Memory B cell (primary cell): Measurements from ENCODE around the gene RTN4RL1.
"Not testable (repeated sequence)": the region's sequence is repeated elsewhere in the genome, so short reads cannot be mapped to it uniquely, and the experiment has no call there.

Experiments used
- ATAC-seq: fragments of 150-1000 bp; cut with Tn5 transposase; 2 replicates; pipeline ENCODE4 v1.10.0; 2021; ENCODE audit warnings: low read depth, mild to moderate bottlenecking, moderate library complexity
- DNase-seq, 2 donors: peaks; one replicate each; pipeline ENCODE4 v3.0.0; 2022; ENCODE audit warnings: low spot score in 2 of 2
- H3K27ac Mint-ChIP-seq: one replicate; pipeline ENCODE4 v1.8.0; 2022; ENCODE audit warnings: mild to moderate bottlenecking, moderate library complexity, mixed read lengths
- H3K27me3 Mint-ChIP-seq: one replicate; pipeline ENCODE4 v1.8.0; 2022; ENCODE audit warnings: mixed read lengths
- H3K36me3 Mint-ChIP-seq: one replicate; pipeline ENCODE4 v1.8.0; 2022; ENCODE audit warnings: mild to moderate bottlenecking, mixed read lengths
- H3K4me1 Mint-ChIP-seq: one replicate; pipeline ENCODE4 v1.8.0; 2022; ENCODE audit warnings: mixed read lengths
- H3K4me3 Mint-ChIP-seq: one replicate; pipeline ENCODE4 v1.8.0; 2022; ENCODE audit warnings: mild to moderate bottlenecking, moderate library complexity, mixed read lengths
- H3K9me3 Mint-ChIP-seq: one replicate; pipeline ENCODE4 v1.8.0; 2022; ENCODE audit warnings: mixed read lengths

Gene RTN4RL1

GRCh38 chr17:1895479-1895878 lies 129.7 kb downstream of the RTN4RL1 start:
- not testable (repeated sequence) for H3K27ac Mint-ChIP-seq, DNase-seq, H3K27me3 Mint-ChIP-seq, H3K4me3 Mint-ChIP-seq, H3K4me1 Mint-ChIP-seq, ATAC-seq, H3K9me3 Mint-ChIP-seq
- H3K36me3 Mint-ChIP-seq = peaks cover 26% of the 10 kb centered on the region

GRCh38 chr17:1894753-1895339 lies 130.3 kb downstream of the RTN4RL1 start:
- no peaks in the 10 kb centered on the region for H3K9me3 Mint-ChIP-seq
- ATAC-seq (no peak), DNase-seq (no peak)
- no peak overlapping the region for H3K27ac Mint-ChIP-seq
- H3K4me1 Mint-ChIP-seq = no peaks in the 10 kb centered on the region
- H3K4me3 Mint-ChIP-seq = no peak overlapping the region
- no peaks in the 10 kb centered on the region for H3K27me3 Mint-ChIP-seq
- H3K36me3 Mint-ChIP-seq = peaks cover 26% of the 10 kb centered on the region

DNA sequence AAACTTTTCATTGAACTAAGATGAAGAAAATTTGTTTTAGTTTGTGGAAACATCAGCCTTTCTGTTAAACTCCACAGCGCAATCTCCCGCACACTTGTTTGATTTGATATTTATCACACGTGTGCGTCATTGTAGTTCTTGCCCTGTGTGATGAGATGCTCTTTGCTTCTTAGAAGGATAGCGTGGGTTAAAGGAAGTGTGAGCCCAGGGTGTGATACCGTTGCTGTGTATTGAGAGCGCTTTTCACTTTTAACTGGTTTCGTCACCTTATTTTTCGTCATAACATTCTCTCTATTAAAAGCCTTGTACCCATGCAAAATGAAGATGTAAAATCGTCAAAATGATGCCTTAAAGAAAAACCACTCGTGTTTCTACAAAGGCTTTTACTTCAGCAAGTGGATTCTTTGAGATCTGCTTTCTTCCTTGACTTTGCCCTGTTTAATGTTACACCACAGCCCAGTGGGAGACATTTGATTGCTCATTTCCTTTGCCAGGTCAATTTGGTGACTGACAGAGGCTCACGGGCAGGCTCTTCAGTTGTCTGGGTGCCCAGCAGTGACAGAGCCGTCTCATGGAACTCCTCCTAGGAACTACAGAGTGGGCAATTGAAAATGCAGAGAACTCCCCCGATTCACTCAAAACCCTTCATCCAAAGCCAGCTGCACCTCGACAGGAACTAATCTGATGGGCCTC lies 134.2 kb downstream of the RTN4RL1 start:
- H3K36me3 Mint-ChIP-seq = peaks cover 27% of the 10 kb centered on the region
- no peaks in the 10 kb centered on the region for H3K27me3 Mint-ChIP-seq
- DNase-seq = no peak
- no peak overlapping the region for H3K4me3 Mint-ChIP-seq
- no peaks in the 10 kb centered on the region for H3K4me1 Mint-ChIP-seq
- ATAC-seq = no peak
- no peak overlapping the region for H3K27ac Mint-ChIP-seq
- no peaks in the 10 kb centered on the region for H3K9me3 Mint-ChIP-seq

DNA sequence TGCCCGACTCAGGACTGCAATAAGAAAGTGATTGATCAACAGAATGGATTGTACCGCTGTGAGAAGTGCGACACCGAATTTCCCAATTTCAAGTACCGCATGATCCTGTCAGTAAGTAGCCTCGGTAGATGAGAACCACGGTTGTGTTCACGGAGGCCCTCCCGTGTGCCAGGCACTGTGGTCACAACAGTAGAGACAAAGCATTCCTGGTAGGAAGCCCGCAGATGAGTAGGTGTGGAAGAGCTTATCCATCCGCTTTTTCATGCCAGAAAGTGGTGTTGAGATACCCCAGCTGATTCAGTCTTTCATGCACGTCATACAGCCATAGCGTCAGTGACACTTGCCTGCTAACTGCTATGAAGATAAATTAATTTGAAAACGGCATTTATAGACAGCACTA lies 136.4 kb downstream of the RTN4RL1 start:
- Mint-ChIP-seq H3K36me3 (peaks cover 39% of the 10 kb centered on the region), H3K4me1 (no peaks in the 10 kb centered on the region), H3K27ac (no peak overlapping the region), H3K9me3 (no peaks in the 10 kb centered on the region), H3K4me3 (no peak overlapping the region), H3K27me3 (no peaks in the 10 kb centered on the region)
- ATAC-seq (no peak), DNase-seq (no peak)
